Epithelial cell of esophagus (primary cell): ENCODE results near the gene LETM1.
A peak's percentile ranks its signal among the peaks of the same experiment; 100 is the strongest.

ENCODE experiments used
- DNase-seq: peaks from one replicate; pipeline ENCODE4 v3.0.0; 2010; ENCODE audit warnings: low read depth
- H3K4me3 ChIP-seq: 2 replicates; pipeline ENCODE4 v1.5.1; 2011; ENCODE audit warnings: mild to moderate bottlenecking, low read length, control low read depth
- TF ChIP-seq, protein P1 (sequence below): IDR thresholded peaks from 2 replicates; pipeline ENCODE4 v1.5.1; 2011; ENCODE audit warnings: low read depth, mild to moderate bottlenecking, low read length, control low read depth, inconsistent platforms; ENCODE audit not compliant: insufficient read depth; ENCODE audit errors: missing control alignments

LETM1 gene

DNA sequence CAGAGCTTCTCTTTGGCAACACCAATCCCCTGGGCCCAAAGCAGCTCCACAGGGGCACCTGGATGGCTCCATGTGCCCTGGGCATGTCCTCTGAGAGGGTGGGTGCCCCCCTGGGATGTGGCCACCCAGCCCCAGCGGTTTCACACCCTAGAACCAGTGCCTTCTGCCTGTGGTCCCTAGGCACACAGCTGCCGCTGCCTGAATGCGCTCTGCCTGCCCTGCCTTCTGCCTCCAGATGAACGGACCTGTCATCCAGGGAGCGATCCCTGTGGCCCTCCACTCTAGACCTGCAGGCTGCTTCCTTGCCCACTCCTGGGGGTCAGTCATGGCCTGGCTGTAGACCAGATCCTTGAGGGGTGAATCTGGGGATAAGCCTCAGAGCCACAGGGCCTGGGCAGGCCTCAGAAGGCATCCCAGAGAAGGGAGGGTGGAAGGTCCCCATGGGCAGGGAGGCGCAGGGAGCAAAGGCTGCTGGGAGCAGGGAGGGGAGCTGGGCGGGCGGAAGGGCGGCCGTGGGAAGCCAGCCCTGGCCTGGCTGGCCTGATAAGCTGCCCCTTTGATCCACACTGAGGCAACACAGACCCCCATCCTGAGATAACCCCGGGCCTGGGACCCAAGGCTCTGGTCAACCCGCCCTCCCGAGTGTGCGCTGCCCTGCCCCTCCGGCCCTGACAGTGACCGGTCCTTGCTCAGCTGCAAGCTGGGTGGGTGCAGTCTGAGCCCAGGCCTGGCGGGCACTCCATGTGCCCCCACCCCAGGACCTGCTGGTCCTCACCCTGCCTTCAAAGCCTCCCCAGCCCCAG is 71.0 kb downstream of the LETM1 start:
- no peak overlapping the region for H3K4me3 ChIP-seq
- TF ChIP-seq, protein P1, sequence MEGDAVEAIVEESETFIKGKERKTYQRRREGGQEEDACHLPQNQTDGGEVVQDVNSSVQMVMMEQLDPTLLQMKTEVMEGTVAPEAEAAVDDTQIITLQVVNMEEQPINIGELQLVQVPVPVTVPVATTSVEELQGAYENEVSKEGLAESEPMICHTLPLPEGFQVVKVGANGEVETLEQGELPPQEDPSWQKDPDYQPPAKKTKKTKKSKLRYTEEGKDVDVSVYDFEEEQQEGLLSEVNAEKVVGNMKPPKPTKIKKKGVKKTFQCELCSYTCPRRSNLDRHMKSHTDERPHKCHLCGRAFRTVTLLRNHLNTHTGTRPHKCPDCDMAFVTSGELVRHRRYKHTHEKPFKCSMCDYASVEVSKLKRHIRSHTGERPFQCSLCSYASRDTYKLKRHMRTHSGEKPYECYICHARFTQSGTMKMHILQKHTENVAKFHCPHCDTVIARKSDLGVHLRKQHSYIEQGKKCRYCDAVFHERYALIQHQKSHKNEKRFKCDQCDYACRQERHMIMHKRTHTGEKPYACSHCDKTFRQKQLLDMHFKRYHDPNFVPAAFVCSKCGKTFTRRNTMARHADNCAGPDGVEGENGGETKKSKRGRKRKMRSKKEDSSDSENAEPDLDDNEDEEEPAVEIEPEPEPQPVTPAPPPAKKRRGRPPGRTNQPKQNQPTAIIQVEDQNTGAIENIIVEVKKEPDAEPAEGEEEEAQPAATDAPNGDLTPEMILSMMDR: no peak
- no peak for DNase-seq

- DNase-seq: no peak
- TF ChIP-seq, protein P1: no peak
- no peak overlapping the region for H3K4me3 ChIP-seq
Observed at GRCh38 chr4:1784395-1784788, 71.6 kb downstream of the LETM1 start.

GRCh38 chr4:1783970-1784369 is 72.0 kb downstream of the LETM1 start:
- TF ChIP-seq, protein P1: no peak
- no peak overlapping the region for H3K4me3 ChIP-seq
- no peak for DNase-seq

DNA sequence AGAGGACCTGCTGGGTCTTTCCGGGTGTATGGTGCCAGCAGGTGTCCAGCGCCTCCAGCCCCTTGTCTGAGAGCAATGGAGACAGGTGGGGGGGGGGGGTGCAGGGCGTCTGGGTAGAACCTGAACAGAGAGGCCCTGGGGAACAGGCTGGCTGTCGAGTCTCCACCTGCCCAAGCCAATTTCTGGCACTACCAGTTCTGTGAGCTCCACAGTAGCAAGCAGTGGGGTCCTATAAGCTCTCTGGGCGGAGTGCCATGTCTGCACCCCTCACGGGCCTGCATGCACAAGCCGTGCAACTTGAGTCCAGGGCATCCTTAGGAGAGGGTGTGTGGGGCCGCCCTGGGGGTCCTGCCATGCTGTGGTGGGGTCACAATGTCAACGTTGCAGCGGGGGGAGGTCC is 72.9 kb downstream of the LETM1 start:
- H3K4me3 ChIP-seq: no peak overlapping the region
- TF ChIP-seq, protein P1: no peak
- DNase-seq: peak; percentile 87

DNA sequence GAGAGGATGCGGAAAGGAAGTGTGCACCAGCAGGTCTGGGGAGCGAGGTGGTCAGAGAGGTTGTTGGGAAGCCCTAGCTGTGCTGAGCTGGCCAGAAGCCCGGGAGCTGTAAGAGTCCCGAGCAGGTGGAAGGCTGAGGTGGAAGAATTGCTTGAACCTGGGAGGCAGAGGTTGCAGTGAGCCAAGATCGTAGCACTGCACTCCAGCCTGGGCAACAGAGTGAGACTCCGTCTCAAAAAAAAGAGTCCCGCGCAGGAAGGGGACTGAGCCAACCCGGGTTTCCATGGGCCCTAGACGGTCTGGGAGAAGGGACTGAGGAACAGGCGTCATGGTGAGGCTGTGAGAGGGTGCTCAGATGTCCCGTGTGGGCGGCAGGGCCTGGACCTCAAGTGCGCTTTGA is 75.5 kb downstream of the LETM1 start:
- TF ChIP-seq, protein P1: no peak
- no peak for DNase-seq
- no peak overlapping the region for H3K4me3 ChIP-seq

DNA sequence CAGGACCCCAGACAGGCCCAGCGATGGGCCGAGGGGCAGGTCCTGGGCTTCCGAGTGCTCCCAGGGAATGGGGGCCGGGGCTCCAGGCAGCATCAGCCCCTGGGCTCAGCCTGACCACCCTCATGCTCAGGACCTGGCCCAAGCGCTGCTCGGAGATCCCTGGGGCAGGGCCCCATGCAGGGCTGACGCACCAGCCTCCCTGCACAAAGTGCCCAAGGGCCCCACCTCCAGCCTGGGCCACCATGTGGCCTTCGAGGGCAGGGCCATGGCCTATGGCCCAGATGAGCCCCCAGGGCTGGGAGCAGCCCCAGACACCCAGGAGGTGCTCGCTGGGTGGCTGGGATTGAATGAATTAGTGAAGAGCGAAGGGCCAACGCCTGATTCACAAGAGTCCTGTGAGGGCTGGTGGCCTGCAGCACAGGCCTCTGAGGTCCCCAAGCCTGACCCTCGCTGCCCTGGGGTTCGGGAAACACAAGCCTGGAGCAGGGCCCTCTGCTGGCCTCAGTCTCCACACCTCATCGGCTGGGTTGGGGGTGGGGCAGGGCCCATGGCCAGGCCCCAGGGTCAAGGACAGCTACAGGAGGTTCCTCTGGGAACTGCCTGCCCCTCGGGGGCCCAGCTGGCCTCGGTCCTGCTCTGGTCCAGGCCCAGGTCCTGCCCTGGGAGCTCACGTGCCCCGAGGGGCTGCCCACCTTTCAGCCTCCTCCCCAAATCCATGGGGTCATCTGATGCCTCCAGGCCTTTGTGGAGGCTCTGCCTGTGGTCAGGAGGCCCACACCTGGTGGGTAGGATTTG is 76.2 kb downstream of the LETM1 start:
- TF ChIP-seq, protein P1: no peak
- DNase-seq: no peak
- H3K4me3 ChIP-seq: no peak overlapping the region
